GM12878 (cell line): ENCODE measurements around the gene SYN1. TPM values are rescaled to one million over a fixed set of nuclear protein-coding genes. Genes with fewer than 3 reads are reported as not detected.

Source experiments
- ATAC-seq: fragments of 200-7000 bp; cut with Tn5 transposase; 3 replicates; pipeline ENCODE4 v1.9.1; 2020; ENCODE audit warnings: mild to moderate bottlenecking, moderate library complexity
- BruUV-seq: library from RNA; stranded (reverse); fragments of 400-500 nt; replicated peaks from 2 replicates; lab custom pipeline; 2021; lab: Mats Ljungman, UMichigan
- CTCF ChIA-PET: fragments of 300-600 bp; sonication (Branson Sonifier 250); formaldehyde crosslinking; extraction: SDS; loops from one replicate; lab custom pipeline; 2021; ENCODE audit warnings: inconsistent platforms; lab: Yijun Ruan, JAX
- POLR2A ChIA-PET: fragments of 350-600 bp; formaldehyde crosslinking; extraction: SDS; loops from one replicate; lab custom pipeline; 2021; ENCODE audit warnings: inconsistent platforms; lab: Charles Lee
- RAD21 ChIA-PET: fragments of 300-600 bp; sonication (Branson Sonifier 250); formaldehyde crosslinking; loops from one replicate; lab custom pipeline; 2023; ENCODE audit warnings: antibody characterized with exemption; ENCODE audit not compliant: unreplicated experiment; lab: Charles Lee
- SMC1A ChIA-PET: fragments of 300-600 bp; sonication (Branson Sonifier 250); formaldehyde crosslinking; loops from one replicate; lab custom pipeline; 2023; ENCODE audit not compliant: unreplicated experiment, uncharacterized antibody; lab: Charles Lee
- DNase-seq: peaks from one replicate; pipeline ENCODE4 v3.0.0-alpha.2; 2011; ENCODE audit warnings: low read depth, low spot score
- FAIRE-seq: peaks from 3 replicates; lab custom pipeline; 2011; peaks lifted over from hg19 to GRCh38; lab: Jason Lieb, UNC
- H2AFZ ChIP-seq: 2 replicates; pipeline ENCODE4 v1.6.0; 2011; ENCODE audit warnings: low read depth, low read length, control low read depth; ENCODE audit not compliant: control insufficient read depth
- H3K27ac ChIP-seq: 2 replicates; pipeline ENCODE4 v1.5.1; 2011; ENCODE audit warnings: control low read depth; ENCODE audit not compliant: control insufficient read depth, insufficient read depth
- H3K27me3 ChIP-seq, 2 experiments: replicated peaks in 1 of 2; 2 replicates each; pipeline versions ENCODE4 v1.6.0 to v1.6.1; 2011; ENCODE audit warnings: low read length in 1 of 2; ENCODE audit not compliant: control insufficient read depth in 2 of 2, insufficient read depth in 2 of 2
- H3K36me3 ChIP-seq, 2 experiments: 2 replicates each; pipeline ENCODE4 v1.5.1; 2011; ENCODE audit warnings: low read length in 1 of 2; ENCODE audit not compliant: control insufficient read depth in 2 of 2, insufficient read depth in 2 of 2
- H3K4me1 ChIP-seq: 2 replicates; pipeline ENCODE4 v1.6.1; 2011; ENCODE audit warnings: mild to moderate bottlenecking, low read length, moderate library complexity, mixed read lengths; ENCODE audit not compliant: control insufficient read depth, insufficient read depth
- H3K4me2 ChIP-seq: 2 replicates; pipeline ENCODE4 v1.6.0; 2011; ENCODE audit warnings: control low read depth; ENCODE audit not compliant: control insufficient read depth, insufficient read depth
- H3K4me3 ChIP-seq: fragments of 200-600 bp; sonication (generic); 2 replicates; pipeline ENCODE4 v1.5.1; 2016
- H3K79me2 ChIP-seq: 2 replicates; pipeline ENCODE4 v1.6.0; 2011; ENCODE audit warnings: low read length; ENCODE audit not compliant: control insufficient read depth, insufficient read depth
- H3K9ac ChIP-seq: 2 replicates; pipeline ENCODE4 v1.8.0; 2011; ENCODE audit warnings: low read length, control low read depth, mixed read lengths; ENCODE audit not compliant: control insufficient read depth, insufficient read depth
- H3K9me3 ChIP-seq: replicated peaks from 3 replicates; pipeline ENCODE4 v1.5.1; 2011; ENCODE audit warnings: mild to moderate bottlenecking, low read length; ENCODE audit not compliant: control insufficient read depth, insufficient read depth
- H4K20me1 ChIP-seq: 2 replicates; pipeline ENCODE4 v1.6.0; 2011; ENCODE audit not compliant: control insufficient read depth, insufficient read depth
- ESRRA ChIP-seq: IDR thresholded peaks from 2 replicates; pipeline ENCODE4 v1.6.1; 2012; ENCODE audit warnings: mild to moderate bottlenecking, low read length, improper control_type of control experiment
- ETV6 ChIP-seq, 2 experiments: fragments of 450-650 bp in 1 of 2; IDR thresholded peaks in 1 of 2; conservative IDR thresholded peaks in 1 of 2; 2 replicates each; pipeline ENCODE4 v1.6.1; 2014; ENCODE audit warnings: antibody characterized with exemption in 1 of 2, borderline replicate concordance in 1 of 2, low read depth in 1 of 2, mild to moderate bottlenecking in 1 of 2, moderate library complexity in 1 of 2
- KAT2A ChIP-seq: conservative IDR thresholded peaks from 2 replicates; pipeline ENCODE4 v1.6.1; 2011; ENCODE audit warnings: low read depth, low read length; ENCODE audit not compliant: control insufficient read depth
- NR2F1 ChIP-seq: fragments of 450-650 bp; conservative IDR thresholded peaks from 2 replicates; pipeline ENCODE4 v1.6.1; 2017; ENCODE audit warnings: mild to moderate bottlenecking
- SRF ChIP-seq, 2 experiments: IDR thresholded peaks; 2 replicates each; pipeline ENCODE4 v1.6.1; 2011; ENCODE audit warnings: low read depth in 2 of 2, low read length in 2 of 2, mild to moderate bottlenecking in 1 of 2, moderate library complexity in 1 of 2
- TCF7 ChIP-seq: IDR thresholded peaks from 2 replicates; pipeline ENCODE4 v1.6.1; 2014; ENCODE audit warnings: antibody characterized with exemption, borderline replicate concordance
- YBX1 ChIP-seq: fragments of 450-650 bp; IDR thresholded peaks from 2 replicates; pipeline ENCODE4 v1.6.1; 2016; ENCODE audit warnings: antibody characterized with exemption
- WGBS: methylation state at CpG from one replicate; pipeline ENCODE4 v1.1.6; 2016; ENCODE audit warnings: low lambda C conversion rate; ENCODE audit not compliant: insufficient replicate concordance, insufficient coverage; ENCODE audit errors: missing lambda C conversion rate; 5-methylcytosine and 5-hydroxymethylcytosine counted together
- in situ Hi-C: fragments of 300-500 bp; cut with MboI; formaldehyde crosslinking; loops from 9 replicates; pipeline ENCODE4 v1.14.3; 2018; ENCODE audit warnings: mixed read lengths
- intact Hi-C: fragments of 100-400 bp; cut with micrococcal nuclease; formaldehyde crosslinking; loops from one replicate; pipeline ENCODE4 v1.14.2; 2022; ENCODE audit not compliant: unreplicated experiment
- polyA plus RNA-seq, 11 experiments: library from polyadenylated mRNA; depleted of rRNA in 4 of 11; unstranded in 6 of 11; stranded (reverse) in 5 of 11; fragments of >200 nt; fragmentation: Nextera tagmentation in 4 of 11; fragmentation: Illumina TruSeq in 1 of 11; extraction: Ambion mirVana in 4 of 11; extraction: Trizol in 1 of 11; gene quantifications; 1 replicate in 1 of 11; 2 replicates in 10 of 11; pipeline versions ENCODE4 v1.2.1 to v1.2.3, GENCODE V29; 2011 to 2016; ENCODE audit warnings: inconsistent platforms in 2 of 11, missing spikeins in 2 of 11, low read depth in 1 of 11
- total RNA-seq, 4 experiments: library from RNA; depleted of rRNA in 3 of 4; stranded (reverse); fragments of >200 nt in 3 of 4; fragmentation: Illumina TruSeq in 1 of 4; extraction: Trizol in 1 of 4; gene quantifications; 2 replicates each; pipeline versions ENCODE4 v1.2.1 to v1.2.3, GENCODE V29; 2013 to 2021

The SYN1 gene
- total and polyA plus RNA-seq, 10 of the 15 experiments (the other 5 are each of a cell fraction or from before 2014, with no cell fraction given) = 0.09 to 0.57 (median 0.16) TPM; not detected in 3

DNA sequence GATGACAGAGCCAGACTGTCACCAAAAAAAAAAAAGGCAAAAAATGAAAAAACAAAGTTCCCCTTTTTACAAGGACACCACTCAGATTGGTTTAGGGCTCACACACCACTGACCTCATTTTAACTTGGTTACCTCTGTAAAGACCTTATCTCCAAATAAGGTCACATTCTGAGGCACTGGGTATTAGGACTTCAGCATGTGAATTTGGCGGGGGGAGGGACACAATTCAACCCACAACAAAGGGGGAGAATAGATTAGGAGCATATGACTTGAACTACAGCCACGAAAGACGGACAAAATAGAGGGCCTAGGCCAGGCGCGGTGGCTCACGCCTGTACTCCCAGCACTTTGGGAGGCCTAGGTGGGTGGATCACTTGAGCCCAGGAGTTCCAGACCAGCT is 89.6 kb downstream of the SYN1 start:
- no peak overlapping the region for H3K4me3 ChIP-seq
- no peaks in the 10 kb centered on the region for H3K4me1 ChIP-seq
- ChIA-PET POLR2A (no interaction called here), SMC1A (no interaction called here), RAD21 (no interaction called here), CTCF (interaction anchor here (1.2 kb wide), 1 partner anchor 33 kb away, joined by 3 read pairs; no protein-coding TSS in a partner anchor)
- no peaks in the 10 kb centered on the region for H3K36me3 ChIP-seq
- no peaks in the 10 kb centered on the region for H3K9me3 ChIP-seq
- FAIRE-seq = no peak
- intact Hi-C loops (no loop called here), in situ Hi-C loops (no loop called here)
- H3K9ac ChIP-seq = no peak overlapping the region
- H2AFZ ChIP-seq = no peak overlapping the region
- peak; percentile 89 for ATAC-seq
- H3K79me2 ChIP-seq = no peaks in the 10 kb centered on the region
- TF ChIP-seq NR2F1 (no peak), ESRRA (no peak), SRF (IDR thresholded peaks at IDR 0.05; ENCODE audit: low read depth in 2 of 2, low read length in 2 of 2) (peak in 1 of 2 experiments; percentile 83; a peak in 2 of 4 replicates), TCF7 (peak; percentile 44; the same call in 1 of the 2 replicates)
- H3K4me2 ChIP-seq = no peak overlapping the region
- no peak for DNase-seq
- no peaks in the 10 kb centered on the region for H4K20me1 ChIP-seq
- no peak overlapping the region for H3K27ac ChIP-seq
- no peaks in the 10 kb centered on the region for H3K27me3 ChIP-seq
- BruUV-seq = no TSS peak
- 86% methylated on average over 6 of the region's 6 CpGs for WGBS

DNA sequence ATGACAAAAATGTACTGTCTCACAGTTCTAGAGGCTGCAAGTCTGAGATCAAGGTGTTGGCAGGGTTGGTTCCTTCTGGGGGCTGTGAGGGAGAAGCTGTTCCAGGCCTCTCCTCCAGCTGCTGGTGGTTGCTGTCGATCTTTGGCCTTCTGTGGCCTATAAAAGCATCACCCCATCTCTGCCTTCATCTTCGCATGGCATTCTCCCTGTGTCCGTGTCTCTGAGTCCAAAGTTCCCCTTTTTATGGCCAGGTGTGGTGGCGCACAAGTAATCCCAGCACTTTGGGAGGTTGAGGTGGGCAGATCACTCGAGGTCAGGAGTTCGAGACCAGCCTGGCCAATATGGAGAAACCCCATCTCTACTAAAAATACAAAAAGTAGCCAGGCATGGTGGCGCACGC is 90.1 kb downstream of the SYN1 start:
- H3K9me3 ChIP-seq = no peaks in the 10 kb centered on the region
- ATAC-seq = no peak
- H3K4me2 ChIP-seq = no peak overlapping the region
- H3K27me3 ChIP-seq = no peaks in the 10 kb centered on the region
- in situ Hi-C loops (no loop called here), intact Hi-C loops (no loop called here)
- no peaks in the 10 kb centered on the region for H3K36me3 ChIP-seq
- H3K4me3 ChIP-seq = no peak overlapping the region
- H3K79me2 ChIP-seq = no peaks in the 10 kb centered on the region
- no peak overlapping the region for H3K27ac ChIP-seq
- POLR2A ChIA-PET = no interaction called here
- CTCF ChIA-PET = no interaction called here
- H2AFZ ChIP-seq = no peak overlapping the region
- H3K9ac ChIP-seq = no peak overlapping the region
- H3K4me1 ChIP-seq = no peaks in the 10 kb centered on the region
- no TSS peak for BruUV-seq
- 69% methylated on average over 8 of the region's 8 CpGs for WGBS
- no peak for DNase-seq
- RAD21 ChIA-PET = no interaction called here
- no peak for TF ChIP-seq KAT2A
- TF ChIP-seq YBX1 = no peak
- TF ChIP-seq ETV6 (conservative IDR thresholded peaks at IDR 0.05 in 1 of 2, IDR thresholded peaks at IDR 0.05 in 1 of 2; ENCODE audit: borderline replicate concordance in 1 of 2, low read depth in 1 of 2) = no peak
- H4K20me1 ChIP-seq = no peaks in the 10 kb centered on the region
- SMC1A ChIA-PET = no interaction called here
- FAIRE-seq = no peak
